ENCODE results near the gene KIN. TPM values are rescaled to one million over a fixed set of nuclear protein-coding genes. Genes with fewer than 3 reads are reported as not detected.

Gene KIN, protein sequence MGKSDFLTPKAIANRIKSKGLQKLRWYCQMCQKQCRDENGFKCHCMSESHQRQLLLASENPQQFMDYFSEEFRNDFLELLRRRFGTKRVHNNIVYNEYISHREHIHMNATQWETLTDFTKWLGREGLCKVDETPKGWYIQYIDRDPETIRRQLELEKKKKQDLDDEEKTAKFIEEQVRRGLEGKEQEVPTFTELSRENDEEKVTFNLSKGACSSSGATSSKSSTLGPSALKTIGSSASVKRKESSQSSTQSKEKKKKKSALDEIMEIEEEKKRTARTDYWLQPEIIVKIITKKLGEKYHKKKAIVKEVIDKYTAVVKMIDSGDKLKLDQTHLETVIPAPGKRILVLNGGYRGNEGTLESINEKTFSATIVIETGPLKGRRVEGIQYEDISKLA
- total RNA-seq: 4.4 and 5.5 TPM in 2 replicates

DNA sequence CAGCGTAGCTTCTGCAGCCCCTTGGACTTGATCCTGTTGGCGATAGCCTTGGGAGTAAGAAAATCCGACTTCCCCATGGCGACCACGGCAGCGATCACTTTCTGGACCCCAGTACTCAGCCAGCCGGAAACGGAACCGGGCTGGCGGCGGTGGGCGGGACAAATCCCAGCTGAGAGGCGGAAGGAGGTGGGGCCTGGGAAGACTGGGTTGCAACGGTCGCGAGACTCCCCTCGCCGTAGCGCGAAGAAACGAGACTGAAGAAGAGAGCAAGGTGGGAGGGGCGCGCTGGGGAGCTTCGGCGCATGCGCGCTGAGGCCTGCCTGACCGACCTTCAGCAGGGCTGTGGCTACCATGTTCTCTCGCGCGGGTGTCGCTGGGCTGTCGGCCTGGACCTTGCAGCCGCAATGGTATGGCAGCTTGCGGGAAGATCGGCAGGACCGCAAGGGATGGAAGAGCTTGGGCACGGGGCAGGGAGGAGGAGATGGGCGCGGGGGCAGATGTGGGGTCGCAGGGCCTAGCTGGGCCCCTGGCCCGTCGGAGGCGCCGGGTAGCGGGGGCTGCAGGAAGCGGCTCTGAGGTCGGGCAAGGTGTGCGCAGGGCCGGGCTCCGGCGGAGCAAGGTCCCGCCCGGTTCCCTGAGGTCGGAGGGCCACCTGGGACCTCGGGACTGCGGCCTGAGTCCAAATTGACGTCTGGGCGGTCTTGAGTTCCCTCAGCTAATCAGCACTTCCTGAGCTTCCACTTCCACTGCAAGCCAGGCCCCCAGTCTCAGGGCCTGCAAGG lies at the start of gene KIN, which contains the start of gene ATP5F1C:
Gene KIN (minus strand): TSS at position 137 of the 782 bp plus-strand sequence. CDS start 60 bp downstream, at position 77.
Gene ATP5F1C (plus strand): TSS at position 321 of the 782 bp plus-strand sequence. CDS start 31 bp downstream, at position 352.

DNA sequence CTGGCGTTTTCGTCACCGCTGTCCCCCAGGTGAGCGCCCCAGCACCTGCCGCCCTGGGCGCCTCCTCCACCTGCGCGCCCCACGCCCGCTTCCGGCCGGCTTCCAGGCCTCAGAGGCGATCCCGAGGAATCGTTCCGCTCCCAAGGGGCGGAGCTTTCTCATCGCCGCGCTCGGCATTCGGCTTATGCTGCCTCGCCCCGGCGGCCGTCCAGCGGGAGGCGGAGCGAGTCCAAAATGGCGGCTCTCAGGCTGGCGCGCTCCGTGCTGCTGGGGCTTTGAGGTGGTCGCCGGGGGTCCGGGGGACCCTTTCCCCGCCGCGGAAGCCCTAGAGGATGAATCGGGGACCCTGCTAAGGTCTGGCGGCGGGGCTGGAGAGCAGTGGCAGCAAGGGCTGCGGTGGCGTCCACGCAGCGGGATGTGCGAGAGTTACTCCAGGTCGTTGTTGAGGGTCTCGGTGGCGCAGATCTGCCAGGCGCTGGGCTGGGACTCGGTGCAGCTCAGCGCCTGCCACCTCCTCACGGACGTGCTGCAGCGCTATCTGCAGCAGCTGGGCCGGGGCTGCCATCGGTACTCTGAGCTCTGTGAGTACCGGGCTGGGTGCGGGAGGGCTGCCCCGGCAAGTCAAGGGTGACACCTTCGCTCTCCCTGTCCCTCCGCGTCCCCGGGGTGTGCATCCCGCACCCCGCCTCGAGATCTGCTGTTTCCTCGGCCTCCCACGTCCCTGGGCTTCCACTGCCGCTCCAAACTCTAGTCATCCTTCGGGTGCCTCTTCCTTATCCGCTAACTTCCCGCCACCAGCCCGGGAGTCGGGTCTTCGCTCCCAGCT lies 30.7 kb upstream of the KIN start, which contains the start of gene TAF3:
Gene TAF3 (plus strand): TSS at position 211 of the 826 bp plus-strand sequence. CDS start 205 bp downstream, at position 416.

GRCh38 chr10:7703140-7703539 lies 84.7 kb downstream of the KIN start, which contains the start of gene ITIH2:
TSS of gene ITIH2 (plus strand) at chr10:7703316. CDS start at chr10:7703435, 119 bp downstream.

Other genes with a start within 250 kb of the KIN start
- gene ITIH5, start 121.0 kb downstream of the KIN start, total RNA-seq: 0.97 and 1.1 TPM in 2 replicates
- not detected in 2 replicates for gene ITIH2, start 84.7 kb downstream of the KIN start, total RNA-seq
- gene ATP5F1C, start 184 bp upstream of the KIN start, total RNA-seq: 145 and 172 TPM in 2 replicates
- gene TAF3, start 30.5 kb upstream of the KIN start, total RNA-seq: 2.1 and 2.3 TPM in 2 replicates